Neural progenitor cell (in vitro differentiated cells): Measurements from ENCODE around the gene PREP. TPM values are rescaled to one million over a fixed set of nuclear protein-coding genes. Genes with fewer than 3 reads are reported as not detected.

Experiments used
- DNase-seq: peaks from one replicate; pipeline ENCODE4 v3.0.0-alpha.2; 2016; ENCODE audit warnings: low spot score
- H2AFZ ChIP-seq: fragments of 200-600 bp; sonication (generic); replicated peaks from 2 replicates; pipeline ENCODE4 v1.6.1; 2016; ENCODE audit warnings: antibody characterized with exemption
- H3F3A ChIP-seq: fragments of 200-600 bp; sonication (generic); 2 replicates; pipeline ENCODE4 v1.6.1; 2016; ENCODE audit warnings: antibody characterized with exemption, low read depth
- H3K27ac ChIP-seq: fragments of 200-600 bp; sonication (generic); 2 replicates; pipeline ENCODE4 v1.5.1; 2016; ENCODE audit warnings: mild to moderate bottlenecking
- H3K27me3 ChIP-seq: fragments of 200-600 bp; sonication (generic); 2 replicates; pipeline ENCODE4 v1.6.1; 2016; ENCODE audit warnings: mild to moderate bottlenecking, moderate library complexity
- H3K36me3 ChIP-seq: fragments of 200-600 bp; sonication (generic); 2 replicates; pipeline ENCODE4 v1.5.1; 2016
- H3K4me1 ChIP-seq: fragments of 200-600 bp; sonication (generic); 2 replicates; pipeline ENCODE4 v1.6.1; 2016; ENCODE audit warnings: mixed run types
- H3K4me2 ChIP-seq: fragments of 200-600 bp; sonication (generic); 2 replicates; pipeline ENCODE4 v1.6.1; 2016
- H3K4me3 ChIP-seq: fragments of 200-600 bp; sonication (generic); 2 replicates; pipeline ENCODE4 v1.5.1; 2016
- H3K79me2 ChIP-seq: fragments of 200-600 bp; sonication (generic); 2 replicates; pipeline ENCODE4 v1.6.1; 2016; ENCODE audit warnings: low read depth
- H3K9ac ChIP-seq: fragments of 200-600 bp; sonication (generic); 2 replicates; pipeline ENCODE4 v1.6.1; 2016
- H3K9me3 ChIP-seq: fragments of 200-600 bp; sonication (generic); 2 replicates; pipeline ENCODE4 v1.5.1; 2016; ENCODE audit warnings: low read depth
- H4K20me1 ChIP-seq: fragments of 200-600 bp; sonication (generic); 2 replicates; pipeline ENCODE4 v1.6.1; 2016; ENCODE audit warnings: low read depth
- H3K27ac Mint-ChIP-seq: 3 replicates; pipeline ENCODE4 v1.8.0; 2021; ENCODE audit warnings: mixed read lengths
- H3K27me3 Mint-ChIP-seq: 2 replicates; pipeline ENCODE4 v1.8.0; 2022; ENCODE audit warnings: low read depth, mild to moderate bottlenecking, inconsistent platforms, moderate library complexity, mixed read lengths; ENCODE audit not compliant: insufficient read depth
- H3K36me3 Mint-ChIP-seq: 3 replicates; pipeline ENCODE4 v1.8.0; 2021; ENCODE audit warnings: mixed read lengths
- H3K4me1 Mint-ChIP-seq: 3 replicates; pipeline ENCODE4 v1.8.0; 2021; ENCODE audit warnings: mixed read lengths
- H3K4me3 Mint-ChIP-seq: 3 replicates; pipeline ENCODE4 v1.8.0; 2021; ENCODE audit warnings: mild to moderate bottlenecking, moderate library complexity, mixed read lengths
- H3K9me3 Mint-ChIP-seq: 3 replicates; pipeline ENCODE4 v1.8.0; 2020; ENCODE audit warnings: mixed read lengths
- EZH2 ChIP-seq: fragments of 200-600 bp; sonication (generic); IDR thresholded peaks from 2 replicates; pipeline ENCODE4 v1.6.1; 2017; ENCODE audit warnings: antibody characterized with exemption, mild to moderate bottlenecking, moderate library complexity
- EZH2phosphoT487 ChIP-seq: fragments of 200-600 bp; sonication (generic); IDR thresholded peaks from 2 replicates; pipeline ENCODE4 v1.6.1; 2017; ENCODE audit warnings: antibody characterized with exemption
- total RNA-seq: library from RNA; depleted of rRNA; stranded (reverse); fragments of >200 nt; gene quantifications from 2 replicates; pipeline ENCODE4 v1.2.3, GENCODE V29; 2015; ENCODE audit warnings: low replicate concordance
- TF ChIP-seq, protein P1 (sequence below): fragments of 200-600 bp; sonication (generic); IDR thresholded peaks from 2 replicates; pipeline ENCODE4 v1.5.1; 2017; ENCODE audit warnings: antibody characterized with exemption, mild to moderate bottlenecking

PREP gene
- total RNA-seq, 1 donor from 2014 or later: 28.6 TPM

DNA sequence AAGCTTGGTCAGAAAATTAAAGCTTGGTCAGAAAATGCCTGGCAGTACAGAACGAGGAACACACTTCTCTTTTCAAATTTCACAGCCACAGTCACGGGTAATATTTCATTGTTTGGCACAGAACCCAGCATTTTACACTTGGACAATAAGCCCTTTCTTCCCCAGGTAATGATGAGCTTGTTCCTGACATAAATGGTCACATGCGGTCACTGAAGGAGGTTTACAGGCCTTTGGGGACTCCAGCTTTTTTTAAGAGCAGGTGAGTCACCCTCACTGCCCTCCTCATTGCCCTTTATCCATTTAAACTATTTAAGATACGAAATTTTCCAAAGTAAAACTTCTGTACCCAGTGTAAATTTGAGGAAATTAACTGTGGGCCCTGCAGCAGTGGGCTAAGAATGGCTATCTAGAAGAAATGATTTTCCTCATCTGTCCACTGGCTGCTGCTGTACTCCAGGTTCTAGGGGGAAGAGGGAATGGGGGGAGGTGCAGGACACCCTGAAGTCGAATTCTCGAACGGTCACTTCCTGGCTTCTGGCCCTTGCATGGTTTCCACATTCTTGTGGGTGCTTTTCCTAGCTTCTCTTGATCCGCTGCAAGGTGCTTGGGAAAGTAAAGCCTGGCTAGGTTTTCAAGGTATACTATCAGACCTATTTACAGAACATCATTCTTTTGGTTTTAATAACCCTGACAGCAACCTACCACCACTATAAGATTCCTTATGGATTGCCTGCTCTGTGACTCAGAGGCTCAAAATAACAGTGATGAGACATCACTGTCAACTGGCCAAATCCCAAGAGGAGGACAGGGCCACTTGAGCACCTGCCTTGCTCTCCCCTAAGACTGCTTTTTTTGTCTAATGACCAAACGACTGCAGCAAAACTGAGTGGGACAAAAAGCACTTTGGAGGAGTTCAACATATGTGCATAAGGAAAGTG is 75.8 kb downstream of the PREP start:
- Histone ChIP-seq H3K4me2 (no peak overlapping the region), H2AFZ (no peak overlapping the region), H4K20me1 (no peaks in the 10 kb centered on the region), H3K9me3 (no peaks in the 10 kb centered on the region), H3K4me3 (no peak overlapping the region), H3K27me3 (no peaks in the 10 kb centered on the region), H3F3A (no peaks in the 10 kb centered on the region), H3K36me3 (no peaks in the 10 kb centered on the region), H3K27ac (no peak overlapping the region), H3K4me1 (peaks cover 3% of the 10 kb centered on the region), H3K79me2 (no peaks in the 10 kb centered on the region), H3K9ac (no peak overlapping the region)
- Mint-ChIP-seq H3K36me3 (peaks cover 28% of the 10 kb centered on the region), H3K9me3 (no peaks in the 10 kb centered on the region), H3K4me1 (no peaks in the 10 kb centered on the region), H3K27me3 (no peaks in the 10 kb centered on the region), H3K4me3 (no peak overlapping the region), H3K27ac (no peak overlapping the region)
- TF ChIP-seq EZH2: no peak
- no peak for TF ChIP-seq EZH2phosphoT487
- TF ChIP-seq, protein P1, sequence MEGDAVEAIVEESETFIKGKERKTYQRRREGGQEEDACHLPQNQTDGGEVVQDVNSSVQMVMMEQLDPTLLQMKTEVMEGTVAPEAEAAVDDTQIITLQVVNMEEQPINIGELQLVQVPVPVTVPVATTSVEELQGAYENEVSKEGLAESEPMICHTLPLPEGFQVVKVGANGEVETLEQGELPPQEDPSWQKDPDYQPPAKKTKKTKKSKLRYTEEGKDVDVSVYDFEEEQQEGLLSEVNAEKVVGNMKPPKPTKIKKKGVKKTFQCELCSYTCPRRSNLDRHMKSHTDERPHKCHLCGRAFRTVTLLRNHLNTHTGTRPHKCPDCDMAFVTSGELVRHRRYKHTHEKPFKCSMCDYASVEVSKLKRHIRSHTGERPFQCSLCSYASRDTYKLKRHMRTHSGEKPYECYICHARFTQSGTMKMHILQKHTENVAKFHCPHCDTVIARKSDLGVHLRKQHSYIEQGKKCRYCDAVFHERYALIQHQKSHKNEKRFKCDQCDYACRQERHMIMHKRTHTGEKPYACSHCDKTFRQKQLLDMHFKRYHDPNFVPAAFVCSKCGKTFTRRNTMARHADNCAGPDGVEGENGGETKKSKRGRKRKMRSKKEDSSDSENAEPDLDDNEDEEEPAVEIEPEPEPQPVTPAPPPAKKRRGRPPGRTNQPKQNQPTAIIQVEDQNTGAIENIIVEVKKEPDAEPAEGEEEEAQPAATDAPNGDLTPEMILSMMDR: no peak
- no peak for DNase-seq

DNA sequence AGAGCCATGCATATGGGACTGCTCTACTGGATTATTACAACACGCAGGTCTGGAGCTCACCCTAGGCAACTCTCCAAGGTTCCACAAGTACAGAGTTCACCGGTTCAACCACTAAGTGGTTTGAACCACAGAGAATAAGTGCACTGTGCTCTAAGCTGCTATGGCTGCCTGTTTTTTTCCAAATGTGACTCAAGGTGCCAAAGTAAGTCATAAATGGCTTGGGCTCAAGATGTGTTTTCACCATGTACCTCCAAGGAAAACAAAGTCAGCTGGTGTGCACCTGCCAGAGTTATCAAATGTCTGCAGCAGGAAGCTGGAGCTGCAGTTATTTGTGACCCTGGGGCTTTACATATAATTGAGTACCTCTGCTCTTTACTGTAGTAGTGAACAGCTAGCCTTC is 76.7 kb downstream of the PREP start:
- Histone ChIP-seq H3F3A (no peaks in the 10 kb centered on the region), H4K20me1 (no peaks in the 10 kb centered on the region), H2AFZ (no peak overlapping the region), H3K4me3 (no peak overlapping the region), H3K4me2 (no peak overlapping the region), H3K4me1 (no peaks in the 10 kb centered on the region), H3K79me2 (no peaks in the 10 kb centered on the region), H3K27ac (no peak overlapping the region), H3K36me3 (no peaks in the 10 kb centered on the region), H3K9ac (no peak overlapping the region), H3K27me3 (no peaks in the 10 kb centered on the region), H3K9me3 (no peaks in the 10 kb centered on the region)
- H3K27ac Mint-ChIP-seq: no peak overlapping the region
- no peaks in the 10 kb centered on the region for H3K27me3 Mint-ChIP-seq
- no peaks in the 10 kb centered on the region for H3K4me1 Mint-ChIP-seq
- TF ChIP-seq, protein P1: no peak
- TF ChIP-seq EZH2phosphoT487 (no peak), EZH2 (no peak)
- H3K4me3 Mint-ChIP-seq: no peak overlapping the region
- peaks cover 27% of the 10 kb centered on the region for H3K36me3 Mint-ChIP-seq
- DNase-seq: no peak
- no peaks in the 10 kb centered on the region for H3K9me3 Mint-ChIP-seq

DNA sequence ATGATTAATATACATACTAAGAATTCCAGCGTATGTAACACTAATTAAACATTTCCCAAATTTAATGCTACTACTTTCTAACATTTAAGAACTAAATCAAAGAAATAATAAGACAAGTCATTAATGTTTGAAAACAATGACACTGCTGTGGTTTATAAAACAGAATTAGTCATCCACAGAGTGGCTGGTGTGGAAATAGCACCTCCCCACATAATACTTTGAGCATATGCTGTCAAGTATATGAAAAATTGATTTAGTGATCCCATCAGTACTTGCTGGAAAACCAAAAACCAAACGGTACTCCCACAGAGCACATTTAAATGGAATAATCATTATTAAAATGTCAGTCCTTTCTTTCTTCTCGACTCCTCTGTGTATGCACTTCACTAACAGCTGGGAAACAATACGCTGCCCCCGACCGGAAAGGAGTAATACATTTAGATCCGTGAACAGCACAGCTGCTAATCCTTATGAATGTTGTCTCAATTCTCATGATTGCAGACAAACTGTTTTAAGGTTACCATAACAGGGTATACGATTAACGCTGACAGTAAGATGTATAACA is 78.4 kb downstream of the PREP start:
- Mint-ChIP-seq H3K9me3 (no peaks in the 10 kb centered on the region), H3K36me3 (peaks cover 21% of the 10 kb centered on the region), H3K27ac (no peak overlapping the region), H3K27me3 (no peaks in the 10 kb centered on the region), H3K4me3 (no peak overlapping the region), H3K4me1 (no peaks in the 10 kb centered on the region)
- Histone ChIP-seq H3K4me2 (no peak overlapping the region), H3F3A (no peaks in the 10 kb centered on the region), H3K27me3 (no peaks in the 10 kb centered on the region), H2AFZ (no peak overlapping the region), H3K27ac (no peak overlapping the region), H3K79me2 (no peaks in the 10 kb centered on the region), H3K9me3 (no peaks in the 10 kb centered on the region), H4K20me1 (no peaks in the 10 kb centered on the region), H3K9ac (no peak overlapping the region), H3K4me3 (no peak overlapping the region), H3K36me3 (no peaks in the 10 kb centered on the region), H3K4me1 (no peaks in the 10 kb centered on the region)
- TF ChIP-seq EZH2phosphoT487 (no peak), EZH2 (no peak)
- TF ChIP-seq, protein P1: no peak
- DNase-seq: no peak
